ENCODE data around the gene PSMG3.

The PSMG3 gene

DNA sequence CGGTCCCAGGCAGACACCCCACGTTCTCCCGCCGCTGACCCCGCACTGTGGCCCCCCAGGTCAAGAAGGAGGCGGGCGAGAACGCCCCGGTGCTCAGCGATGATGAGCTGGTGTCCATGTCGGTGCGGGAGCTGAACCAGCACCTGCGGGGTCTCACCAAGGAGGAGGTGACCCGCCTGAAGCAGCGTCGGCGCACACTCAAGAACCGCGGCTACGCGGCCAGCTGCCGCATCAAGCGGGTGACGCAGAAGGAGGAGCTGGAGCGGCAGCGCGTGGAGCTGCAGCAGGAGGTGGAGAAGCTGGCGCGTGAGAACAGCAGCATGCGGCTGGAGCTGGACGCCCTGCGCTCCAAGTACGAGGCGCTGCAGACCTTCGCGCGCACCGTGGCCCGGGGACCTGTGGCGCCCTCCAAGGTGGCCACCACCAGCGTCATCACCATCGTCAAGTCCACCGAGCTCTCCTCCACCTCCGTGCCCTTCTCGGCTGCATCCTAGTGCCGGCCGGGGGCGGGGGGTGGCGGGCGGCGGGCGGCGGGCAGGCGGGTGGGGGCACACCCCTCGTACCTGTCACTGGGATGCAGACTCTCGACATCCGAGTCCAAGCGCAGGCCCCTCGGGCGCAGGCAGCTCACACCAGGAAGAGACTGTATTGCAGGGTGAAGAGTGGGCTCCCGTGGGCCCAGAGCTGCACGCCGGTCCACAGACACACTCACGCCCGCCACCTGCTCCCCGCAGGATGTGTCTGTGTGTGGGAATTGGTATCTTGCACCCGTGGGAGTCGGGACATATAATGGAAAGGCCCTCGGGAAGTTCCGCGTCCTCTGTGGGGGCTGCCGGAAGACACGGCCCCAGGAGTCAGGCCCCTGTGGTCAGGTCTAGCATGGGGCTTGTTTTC is 29.7 kb downstream of the PSMG3 start:
- Histone ChIP-seq H3K9ac (ENCODE audit: low read depth, low read length) (no peak overlapping the region), H3K4me2 (ENCODE audit: low read length) (no peak overlapping the region), H3K4me3 (ENCODE audit: low read length) (no peak overlapping the region), H3K27me3 (ENCODE audit: control insufficient read depth, insufficient read depth, low read length) (no peaks in the 10 kb centered on the region), H3K4me1 (ENCODE audit: control insufficient read depth, insufficient read depth, low read length) (peaks cover 35% of the 10 kb centered on the region), H3K9me3 (replicated peaks; ENCODE audit: low read length) (no peaks in the 10 kb centered on the region), H3K36me3 (ENCODE audit: insufficient read depth, low read length) (peaks cover 29% of the 10 kb centered on the region)

DNA sequence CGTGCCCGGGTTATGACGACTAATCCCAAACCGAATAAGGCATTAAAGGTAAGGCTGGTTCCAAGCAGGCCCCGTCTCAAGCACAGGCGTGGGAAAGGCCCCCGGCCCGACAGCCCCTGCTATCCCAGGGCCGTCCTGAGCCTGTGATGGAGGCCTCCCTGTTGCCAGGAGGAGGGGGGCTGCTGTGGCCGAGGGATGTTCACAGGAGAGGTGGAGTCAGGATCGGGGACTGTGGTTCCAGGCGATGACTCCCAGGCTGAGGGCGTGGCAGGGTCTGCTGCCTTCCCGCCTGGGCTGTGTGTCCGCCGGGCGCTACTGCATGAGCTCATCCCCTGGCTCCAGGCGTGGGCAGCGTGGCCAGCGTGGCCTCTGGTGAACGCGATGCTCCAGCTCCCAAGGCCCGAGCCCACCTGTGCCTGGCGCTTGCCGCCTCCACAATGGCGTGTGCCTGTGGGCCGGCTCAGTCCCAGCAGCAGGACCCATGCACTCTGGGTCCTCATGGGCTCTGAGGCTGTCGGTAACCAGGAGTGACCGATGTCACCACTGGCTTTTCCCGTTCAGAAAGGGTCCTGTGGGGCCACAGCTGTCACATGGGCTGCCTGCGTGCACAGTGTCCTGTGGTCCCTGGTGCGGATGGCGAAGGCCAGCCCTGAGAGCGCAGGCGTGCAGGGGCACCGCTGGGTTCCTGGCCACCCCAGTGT is 30.5 kb downstream of the PSMG3 start:
- H3K9ac ChIP-seq (ENCODE audit: low read depth, low read length), result peak overlapping the region; percentile 96
- peaks cover 39% of the 10 kb centered on the region for H3K4me1 ChIP-seq (ENCODE audit: control insufficient read depth, insufficient read depth, low read length)
- peak overlapping the region; percentile 71 for H3K4me3 ChIP-seq (ENCODE audit: low read length)
- H3K9me3 ChIP-seq (replicated peaks; ENCODE audit: low read length), result no peaks in the 10 kb centered on the region
- H3K36me3 ChIP-seq (ENCODE audit: insufficient read depth, low read length), result peaks cover 29% of the 10 kb centered on the region
- no peaks in the 10 kb centered on the region for H3K27me3 ChIP-seq (ENCODE audit: control insufficient read depth, insufficient read depth, low read length)
- H3K4me2 ChIP-seq (ENCODE audit: low read length), result peak overlapping the region; percentile 94

DNA sequence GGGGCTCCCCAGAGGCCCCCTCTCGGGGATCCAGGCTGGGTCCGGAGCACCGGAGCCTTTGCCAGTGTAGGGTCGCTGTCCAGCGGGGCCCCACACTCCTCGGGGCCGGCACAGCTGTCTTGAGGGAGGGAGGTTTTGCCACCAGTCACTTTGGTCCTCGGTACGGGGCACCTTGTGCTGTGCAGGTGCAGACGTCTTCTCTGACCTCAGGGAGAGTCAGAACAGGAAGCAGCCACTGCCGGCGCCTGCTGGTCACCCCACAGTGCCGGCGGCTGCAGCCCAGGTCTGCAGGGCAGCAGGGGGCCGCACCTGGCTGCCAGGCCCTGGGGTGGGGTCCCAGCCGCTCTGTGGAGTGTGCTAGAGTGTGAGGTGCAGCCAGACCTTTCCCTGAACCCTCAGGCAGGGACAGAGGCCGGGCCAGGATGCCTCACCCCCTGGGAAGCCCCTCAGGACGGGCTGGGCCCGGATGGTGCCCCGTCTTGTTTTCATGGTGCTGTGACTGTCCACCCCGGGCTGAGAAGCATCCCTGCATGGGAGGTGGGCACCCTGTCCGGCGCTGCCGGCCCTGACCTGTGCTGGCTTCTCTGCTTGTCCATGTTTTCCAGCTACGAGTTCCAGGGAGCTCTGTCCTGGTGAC is 31.2 kb downstream of the PSMG3 start:
- Histone ChIP-seq H3K4me2 (ENCODE audit: low read length) (peak overlapping the region; percentile 94), H3K36me3 (ENCODE audit: insufficient read depth, low read length) (peaks cover 29% of the 10 kb centered on the region), H3K9me3 (replicated peaks; ENCODE audit: low read length) (no peaks in the 10 kb centered on the region), H3K4me3 (ENCODE audit: low read length) (peak overlapping the region; percentile 71), H3K4me1 (ENCODE audit: control insufficient read depth, insufficient read depth, low read length) (peaks cover 46% of the 10 kb centered on the region), H3K27me3 (ENCODE audit: control insufficient read depth, insufficient read depth, low read length) (no peaks in the 10 kb centered on the region), H3K9ac (ENCODE audit: low read depth, low read length) (peak overlapping the region; percentile 96)

DNA sequence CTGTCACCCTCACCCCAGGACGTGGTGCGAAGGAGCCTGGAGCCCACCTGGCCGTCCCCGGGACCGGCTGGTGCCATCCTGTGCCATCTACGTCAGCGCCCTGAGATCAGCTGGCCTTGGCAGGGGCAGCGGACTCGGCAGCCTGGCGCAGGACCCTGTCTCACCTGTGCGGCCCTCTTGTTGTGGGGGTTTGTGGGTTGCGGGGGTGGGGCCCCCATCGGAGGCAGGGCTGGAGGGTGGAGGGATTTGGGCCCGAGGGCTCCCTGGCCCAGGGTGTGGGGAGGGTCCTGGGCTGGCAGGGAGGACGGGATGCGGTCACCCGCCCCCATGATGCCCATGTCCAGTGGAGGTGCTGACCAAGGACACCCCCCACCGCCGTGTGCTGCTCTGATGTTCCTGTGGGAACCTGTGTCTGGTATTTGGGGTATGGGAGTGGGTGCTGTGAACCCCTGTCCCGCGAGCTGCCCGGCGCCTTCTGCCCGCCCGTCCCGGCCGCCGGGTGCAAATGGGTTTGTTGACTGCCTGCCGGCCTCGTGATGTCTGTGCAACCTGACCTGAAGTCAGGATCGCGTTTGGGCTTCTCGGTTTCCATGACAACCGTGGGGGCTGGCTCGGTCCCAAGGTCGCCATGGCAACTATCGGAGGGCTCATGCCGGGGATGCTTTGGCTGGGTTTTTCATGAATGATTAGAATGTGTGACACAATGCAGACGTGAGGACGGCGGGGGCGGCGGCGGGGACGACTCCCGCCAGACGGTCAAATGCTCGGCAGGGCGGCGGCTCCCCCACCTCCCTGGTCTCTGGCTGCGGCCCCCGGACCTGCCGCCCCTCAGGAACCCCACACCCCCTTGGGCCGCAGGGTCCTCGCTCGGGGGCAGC is 32.1 kb downstream of the PSMG3 start:
- peak overlapping the region; percentile 96 for H3K9ac ChIP-seq (ENCODE audit: low read depth, low read length)
- peak overlapping the region; percentile 71 for H3K4me3 ChIP-seq (ENCODE audit: low read length)
- H3K4me2 ChIP-seq (ENCODE audit: low read length), result peak overlapping the region; percentile 94
- no peaks in the 10 kb centered on the region for H3K9me3 ChIP-seq (replicated peaks; ENCODE audit: low read length)
- peaks cover 55% of the 10 kb centered on the region for H3K4me1 ChIP-seq (ENCODE audit: control insufficient read depth, insufficient read depth, low read length)
- peaks cover 25% of the 10 kb centered on the region for H3K36me3 ChIP-seq (ENCODE audit: insufficient read depth, low read length)
- H3K27me3 ChIP-seq (ENCODE audit: control insufficient read depth, insufficient read depth, low read length), result no peaks in the 10 kb centered on the region

DNA sequence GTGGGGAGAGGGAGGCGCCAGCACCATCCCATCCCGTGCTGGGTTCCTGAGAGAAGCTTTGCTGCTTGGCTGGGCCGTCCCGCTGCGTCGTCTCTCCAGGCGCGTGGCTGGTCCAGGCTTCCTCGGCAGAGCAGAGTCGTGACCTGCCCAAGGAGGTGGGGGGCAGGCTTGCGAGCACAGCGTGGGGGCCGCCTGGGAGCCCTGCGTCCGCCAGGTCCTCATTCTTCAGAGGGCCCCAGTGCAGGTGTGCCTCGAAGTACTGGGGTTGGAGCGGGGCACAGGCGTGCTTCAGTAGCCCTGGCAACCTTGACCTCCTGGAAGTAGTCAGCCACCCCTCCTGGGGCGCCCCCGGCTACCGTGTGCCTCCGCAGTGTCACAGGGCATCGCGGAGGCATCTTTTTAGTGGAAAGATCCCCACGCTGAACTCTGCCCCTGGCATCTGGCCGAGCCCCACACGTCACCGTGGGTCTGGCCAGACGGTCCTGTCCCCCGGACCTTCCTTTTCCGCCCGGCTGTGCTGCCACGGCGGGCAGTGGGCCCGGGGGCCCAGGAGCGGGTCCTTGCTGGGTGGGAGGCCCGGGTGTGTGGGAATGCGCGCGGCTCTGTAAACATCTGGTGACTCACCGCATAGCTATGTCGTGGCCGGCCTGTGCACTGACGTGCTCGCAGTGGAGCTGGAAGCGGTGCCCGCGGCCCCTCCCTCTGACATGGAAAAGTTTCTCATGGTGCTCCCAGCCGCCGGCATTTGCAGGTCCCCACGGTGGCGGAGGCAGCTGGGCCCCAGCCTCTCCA is 32.9 kb downstream of the PSMG3 start:
- Histone ChIP-seq H3K9me3 (replicated peaks; ENCODE audit: low read length) (no peaks in the 10 kb centered on the region), H3K4me1 (ENCODE audit: control insufficient read depth, insufficient read depth, low read length) (peaks cover 62% of the 10 kb centered on the region), H3K27me3 (ENCODE audit: control insufficient read depth, insufficient read depth, low read length) (no peaks in the 10 kb centered on the region), H3K4me3 (ENCODE audit: low read length) (peak overlapping the region; percentile 71), H3K9ac (ENCODE audit: low read depth, low read length) (peak overlapping the region; percentile 96), H3K36me3 (ENCODE audit: insufficient read depth, low read length) (peaks cover 19% of the 10 kb centered on the region), H3K4me2 (ENCODE audit: low read length) (peak overlapping the region; percentile 94)

DNA sequence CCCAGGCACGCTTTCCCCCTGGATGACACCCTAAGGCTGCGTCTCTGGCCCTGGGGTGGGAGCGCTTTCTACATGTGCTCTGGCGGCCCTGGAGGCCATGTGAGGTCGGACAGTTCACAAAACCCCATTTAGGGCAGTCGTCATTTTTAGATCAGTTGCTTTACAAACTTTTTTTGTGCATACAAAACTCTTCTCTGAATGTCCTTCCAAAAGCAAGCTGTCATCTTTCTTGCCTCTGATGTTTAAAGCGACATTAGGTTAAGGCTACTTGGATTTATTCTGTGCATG is 33.4 kb downstream of the PSMG3 start:
- H3K36me3 ChIP-seq (ENCODE audit: insufficient read depth, low read length), result peaks cover 19% of the 10 kb centered on the region
- H3K4me1 ChIP-seq (ENCODE audit: control insufficient read depth, insufficient read depth, low read length), result peaks cover 67% of the 10 kb centered on the region
- no peak overlapping the region for H3K4me3 ChIP-seq (ENCODE audit: low read length)
- peak overlapping the region; percentile 96 for H3K9ac ChIP-seq (ENCODE audit: low read depth, low read length)
- H3K4me2 ChIP-seq (ENCODE audit: low read length), result peak overlapping the region; percentile 94
- no peaks in the 10 kb centered on the region for H3K27me3 ChIP-seq (ENCODE audit: control insufficient read depth, insufficient read depth, low read length)
- no peaks in the 10 kb centered on the region for H3K9me3 ChIP-seq (replicated peaks; ENCODE audit: low read length)

DNA sequence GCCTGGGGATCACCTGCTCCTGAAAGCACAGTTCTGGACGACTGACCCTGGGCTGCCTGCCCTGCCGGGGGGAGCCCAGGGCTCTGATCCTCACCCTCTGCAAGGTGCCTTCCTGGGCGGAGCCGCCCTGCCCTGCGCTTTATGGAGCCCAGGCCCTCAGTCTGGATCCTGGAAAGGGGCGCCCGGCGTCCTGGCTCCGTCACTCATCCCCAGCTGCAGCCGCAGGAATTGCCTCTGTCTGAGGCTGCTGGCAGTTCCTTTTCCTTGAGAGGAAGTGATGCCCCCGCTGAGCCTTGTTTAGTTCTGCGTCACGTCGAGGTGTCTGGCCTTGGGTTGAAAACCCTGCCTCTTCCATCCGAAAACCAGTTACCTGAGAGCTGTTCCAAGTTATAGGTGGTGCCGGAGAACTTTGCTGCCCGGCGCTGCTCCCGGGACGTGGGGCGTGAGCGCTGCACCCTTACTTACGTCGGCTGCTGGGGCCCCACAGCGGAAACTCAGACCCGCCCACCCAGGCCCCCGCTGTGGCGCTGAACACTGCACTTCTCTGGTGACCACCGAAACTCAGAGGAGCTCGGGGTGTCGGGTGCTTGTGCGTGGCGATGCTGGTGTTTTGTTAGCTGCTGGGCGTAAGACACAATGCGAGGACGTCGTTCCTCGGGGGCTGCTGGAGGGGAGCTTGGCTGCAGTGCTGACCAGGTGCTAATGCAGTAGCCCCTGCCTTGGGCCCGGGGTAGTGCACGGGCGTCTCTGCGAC is 34.0 kb downstream of the PSMG3 start:
- peaks cover 70% of the 10 kb centered on the region for H3K4me1 ChIP-seq (ENCODE audit: control insufficient read depth, insufficient read depth, low read length)
- no peak overlapping the region for H3K4me3 ChIP-seq (ENCODE audit: low read length)
- no peaks in the 10 kb centered on the region for H3K27me3 ChIP-seq (ENCODE audit: control insufficient read depth, insufficient read depth, low read length)
- no peak overlapping the region for H3K4me2 ChIP-seq (ENCODE audit: low read length)
- H3K9ac ChIP-seq (ENCODE audit: low read depth, low read length), result peak overlapping the region; percentile 96
- peaks cover 15% of the 10 kb centered on the region for H3K36me3 ChIP-seq (ENCODE audit: insufficient read depth, low read length)
- no peaks in the 10 kb centered on the region for H3K9me3 ChIP-seq (replicated peaks; ENCODE audit: low read length)

DNA sequence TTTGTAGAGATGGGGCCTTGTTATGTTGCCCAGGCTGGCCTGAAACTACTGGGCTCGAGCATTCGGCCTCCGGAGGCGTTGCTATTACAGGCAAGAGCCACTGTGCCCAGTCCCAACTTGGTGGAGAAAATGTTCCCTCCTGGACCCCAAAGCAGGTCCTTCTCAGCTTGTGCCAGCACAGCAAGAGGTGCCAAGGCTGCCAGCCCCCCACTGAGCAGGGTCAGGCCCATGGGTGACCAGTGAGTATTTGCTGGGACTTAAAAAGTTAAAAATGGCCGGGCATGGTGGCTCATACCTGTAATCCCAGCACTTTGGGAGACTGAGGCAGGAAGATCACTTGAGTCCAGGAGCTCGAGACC is 34.8 kb downstream of the PSMG3 start:
- Histone ChIP-seq H3K4me2 (ENCODE audit: low read length) (no peak overlapping the region), H3K4me1 (ENCODE audit: control insufficient read depth, insufficient read depth, low read length) (peaks cover 70% of the 10 kb centered on the region), H3K9me3 (replicated peaks; ENCODE audit: low read length) (no peaks in the 10 kb centered on the region), H3K36me3 (ENCODE audit: insufficient read depth, low read length) (peaks cover 10% of the 10 kb centered on the region), H3K4me3 (ENCODE audit: low read length) (no peak overlapping the region), H3K27me3 (ENCODE audit: control insufficient read depth, insufficient read depth, low read length) (no peaks in the 10 kb centered on the region), H3K9ac (ENCODE audit: low read depth, low read length) (no peak overlapping the region)

DNA sequence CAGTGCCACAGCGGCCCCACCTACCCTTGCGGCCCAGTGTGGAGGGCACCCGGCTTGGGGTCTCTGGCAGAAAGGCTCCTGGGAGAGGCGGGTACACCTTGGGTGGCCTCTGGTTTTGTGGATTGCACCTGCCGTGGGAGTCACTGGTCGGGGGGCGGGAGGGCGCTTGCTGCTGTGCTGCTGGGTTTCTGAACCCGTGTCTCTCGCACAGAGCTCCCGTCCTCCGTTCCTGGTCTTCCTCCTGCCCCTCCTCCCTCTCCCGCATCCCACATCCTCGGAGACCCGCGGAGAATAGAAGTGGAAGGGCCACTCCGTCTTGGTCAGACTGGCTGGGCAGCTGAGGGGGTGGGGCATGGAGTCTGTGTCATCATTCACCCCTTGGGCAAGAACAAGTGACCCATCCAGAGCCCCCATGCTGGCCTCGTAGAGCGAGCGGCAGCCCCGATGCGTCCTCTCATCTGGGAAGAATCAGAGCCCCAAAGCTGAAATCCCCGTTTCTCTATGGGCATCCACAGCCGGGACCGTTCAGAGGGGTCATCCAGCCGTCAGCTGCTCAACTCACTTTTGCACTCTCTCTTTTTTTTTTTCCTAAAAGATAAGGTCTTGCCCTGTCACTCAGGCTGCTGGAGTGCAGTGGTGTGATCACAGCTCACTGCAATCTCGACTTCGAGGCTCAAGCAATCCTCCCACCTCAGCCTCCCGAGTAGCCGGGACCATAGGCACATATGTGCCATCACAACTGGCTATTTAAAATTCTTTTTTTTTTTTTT is 35.3 kb downstream of the PSMG3 start:
- peaks cover 68% of the 10 kb centered on the region for H3K4me1 ChIP-seq (ENCODE audit: control insufficient read depth, insufficient read depth, low read length)
- no peaks in the 10 kb centered on the region for H3K27me3 ChIP-seq (ENCODE audit: control insufficient read depth, insufficient read depth, low read length)
- peaks cover 5% of the 10 kb centered on the region for H3K36me3 ChIP-seq (ENCODE audit: insufficient read depth, low read length)
- peak overlapping the region; percentile 86 for H3K4me2 ChIP-seq (ENCODE audit: low read length)
- peak overlapping the region; percentile 12 for H3K4me3 ChIP-seq (ENCODE audit: low read length)
- H3K9ac ChIP-seq (ENCODE audit: low read depth, low read length), result peak overlapping the region; percentile 65
- H3K9me3 ChIP-seq (replicated peaks; ENCODE audit: low read length), result no peaks in the 10 kb centered on the region

Data from skeletal muscle satellite cell (primary cell).